GM18507 (cell line): ENCODE data around the gene ARF1.

ENCODE experiments used
- DNase-seq: peaks from one replicate; pipeline ENCODE4 v3.0.0; 2011; ENCODE audit warnings: low read depth; ENCODE audit not compliant: insufficient read length; ENCODE audit errors: extremely low spot score
- FAIRE-seq: peaks from 2 replicates; lab custom pipeline; 2011; peaks lifted over from hg19 to GRCh38; lab: Jason Lieb, UNC

Gene ARF1

GRCh38 chr1:228082918-228083870 lies 686 bp downstream of the ARF1 start:
- FAIRE-seq (peak; percentile 56), DNase-seq (no peak)

DNA sequence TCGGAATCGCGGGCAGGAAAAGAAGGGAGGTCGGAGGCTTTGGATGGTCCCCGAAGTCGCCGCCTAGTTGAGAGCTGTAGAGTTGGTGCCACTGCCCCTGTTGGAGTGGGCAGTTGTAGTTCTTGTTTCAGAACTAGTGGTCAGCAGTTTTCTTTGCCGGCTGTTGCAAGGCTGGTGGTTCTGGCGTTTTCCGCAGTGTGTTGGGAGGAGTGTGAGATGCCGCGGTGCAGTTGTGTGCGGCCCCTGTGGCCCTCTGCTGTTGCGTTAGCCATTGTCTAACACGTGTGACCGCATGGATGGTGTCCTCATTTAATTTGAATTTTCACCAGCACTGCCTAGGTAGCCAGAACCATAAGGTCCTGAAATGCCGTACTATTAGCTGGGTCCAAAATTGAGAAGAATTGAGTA lies 1.4 kb downstream of the ARF1 start:
- FAIRE-seq, result no peak
- no peak for DNase-seq

DNA sequence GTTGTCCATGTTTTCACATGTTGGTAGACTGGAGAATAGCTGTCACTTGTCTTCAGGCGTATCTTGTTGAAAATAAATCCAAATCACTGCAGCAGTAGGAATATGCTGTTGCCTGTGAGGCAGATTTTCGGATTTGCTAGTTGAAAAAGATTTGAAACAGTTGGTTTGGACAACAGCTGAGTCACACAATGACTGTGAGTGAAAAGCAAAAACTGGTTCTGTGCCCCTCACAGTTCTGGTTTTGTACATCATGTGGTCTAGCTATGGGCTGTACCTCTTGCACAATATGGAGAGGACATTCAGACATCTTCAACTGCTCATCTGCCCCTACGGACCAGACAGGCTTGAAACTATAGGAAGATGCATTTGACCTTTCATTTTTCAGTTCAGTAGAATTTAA lies 1.8 kb downstream of the ARF1 start:
- FAIRE-seq (no peak), DNase-seq (no peak)

DNA sequence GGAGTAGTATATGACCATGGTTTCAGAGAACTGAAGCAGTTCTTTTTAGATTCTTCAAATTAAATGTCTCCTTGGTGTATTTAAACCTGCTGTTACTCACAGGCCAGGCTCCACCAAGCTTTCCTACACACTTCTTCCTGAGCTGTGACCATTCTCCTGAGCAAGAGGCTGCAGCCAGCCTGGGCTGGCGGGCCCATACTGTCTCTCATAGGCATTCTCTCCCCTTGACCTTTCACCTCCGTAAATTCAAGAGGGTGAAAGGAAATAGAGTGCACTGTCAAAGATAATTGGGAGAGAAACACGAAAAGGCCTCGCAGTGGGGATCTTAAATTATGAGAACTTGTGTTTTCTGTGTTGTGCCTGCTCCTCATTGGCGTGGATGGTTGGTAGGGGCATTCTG lies 2.3 kb downstream of the ARF1 start:
- no peak for DNase-seq
- no peak for FAIRE-seq

GRCh38 chr1:228085287-228085951 lies 2.9 kb downstream of the ARF1 start:
- DNase-seq (no peak), FAIRE-seq (no peak)

GRCh38 chr1:228087771-228088251 lies 5.3 kb downstream of the ARF1 start:
- no peak for FAIRE-seq
- no peak for DNase-seq

DNA sequence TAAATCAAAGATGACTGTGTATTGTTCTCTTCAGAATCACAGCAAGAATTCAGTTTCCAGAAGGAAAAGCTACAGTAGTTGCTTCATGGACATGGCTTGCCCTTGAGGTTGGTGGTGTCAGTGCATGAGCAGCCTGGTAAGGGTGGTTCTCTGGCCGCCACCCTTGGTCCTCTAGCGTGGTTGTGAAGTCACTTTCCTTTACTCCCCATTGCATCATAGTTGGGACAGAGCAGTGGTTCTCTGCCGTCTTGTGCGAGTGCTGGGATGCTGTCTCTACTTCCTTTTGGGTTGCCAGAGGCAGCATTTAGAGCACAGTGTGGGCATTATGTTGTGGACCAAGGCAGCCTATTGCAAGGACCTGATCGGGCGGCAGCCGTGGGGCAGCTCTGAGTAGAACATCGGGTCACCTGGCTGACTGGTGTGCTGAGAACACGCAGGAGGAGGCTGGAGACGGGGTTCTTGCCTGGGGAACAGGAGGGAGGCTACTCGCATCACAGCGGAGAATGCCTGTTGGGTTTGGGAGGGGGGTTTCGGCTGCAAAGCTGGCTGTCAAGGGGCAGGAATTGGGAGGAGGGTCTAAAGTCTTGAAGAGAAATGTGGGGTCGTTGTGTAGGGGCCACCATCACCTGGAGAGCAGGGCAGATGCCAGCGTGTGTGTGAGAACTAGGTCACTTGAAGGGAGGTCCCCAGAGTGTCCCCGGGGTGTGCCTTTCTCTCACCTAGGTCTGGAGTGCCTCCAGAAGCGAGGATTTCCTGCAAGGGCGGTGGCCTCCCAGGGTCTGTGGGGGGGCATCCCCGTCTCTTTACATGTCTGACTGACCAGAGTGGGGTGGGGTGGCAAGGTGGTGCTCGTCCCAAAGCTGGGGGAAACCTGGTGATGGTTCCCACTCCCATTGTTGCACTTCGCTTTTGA lies 6.3 kb downstream of the ARF1 start:
- no peak for FAIRE-seq
- no peak for DNase-seq

GRCh38 chr1:228089519-228090380 lies 7.2 kb downstream of the ARF1 start:
- FAIRE-seq, result no peak
- DNase-seq, result no peak

DNA sequence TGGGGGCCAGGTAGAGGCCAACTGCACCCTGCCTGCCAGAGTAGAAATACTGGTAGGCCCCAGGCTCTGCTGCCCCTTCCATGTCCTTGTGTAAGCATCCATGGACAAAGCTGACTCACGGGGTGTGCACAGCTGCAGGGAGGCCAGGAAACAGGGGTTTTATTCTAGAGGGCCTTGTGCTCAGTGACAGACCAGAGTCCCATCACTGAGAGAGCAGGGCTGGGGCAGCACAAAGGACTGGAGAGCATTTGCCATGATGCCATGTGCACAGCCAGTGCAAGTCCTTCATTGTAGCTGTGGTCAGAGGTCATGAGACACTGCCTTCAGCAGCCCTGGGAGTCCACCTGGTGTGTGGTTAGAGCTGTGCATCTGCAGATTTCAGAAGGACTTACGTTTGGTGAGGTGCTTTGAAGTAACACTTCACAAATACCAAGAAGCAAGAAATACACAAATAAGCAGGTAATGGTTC lies 8.1 kb downstream of the ARF1 start:
- FAIRE-seq, result no peak

GRCh38 chr1:228091084-228091483 lies 8.6 kb downstream of the ARF1 start:
- FAIRE-seq (no peak), DNase-seq (no peak)

More for the DNA sequence above, 8.1 kb downstream of the ARF1 start:
- DNase-seq, result no peak

GRCh38 chr1:228092342-228093049 lies 10.0 kb downstream of the ARF1 start:
- DNase-seq (no peak), FAIRE-seq (no peak)

GRCh38 chr1:228093050-228093906 lies 10.8 kb downstream of the ARF1 start:
- DNase-seq, result no peak
- FAIRE-seq, result no peak

- DNase-seq, result no peak
- FAIRE-seq, result no peak
Measured at GRCh38 chr1:228094432-228095016, 12.0 kb downstream of the ARF1 start.

GRCh38 chr1:228095161-228095560 lies 12.7 kb downstream of the ARF1 start:
- DNase-seq (no peak), FAIRE-seq (no peak)

DNA sequence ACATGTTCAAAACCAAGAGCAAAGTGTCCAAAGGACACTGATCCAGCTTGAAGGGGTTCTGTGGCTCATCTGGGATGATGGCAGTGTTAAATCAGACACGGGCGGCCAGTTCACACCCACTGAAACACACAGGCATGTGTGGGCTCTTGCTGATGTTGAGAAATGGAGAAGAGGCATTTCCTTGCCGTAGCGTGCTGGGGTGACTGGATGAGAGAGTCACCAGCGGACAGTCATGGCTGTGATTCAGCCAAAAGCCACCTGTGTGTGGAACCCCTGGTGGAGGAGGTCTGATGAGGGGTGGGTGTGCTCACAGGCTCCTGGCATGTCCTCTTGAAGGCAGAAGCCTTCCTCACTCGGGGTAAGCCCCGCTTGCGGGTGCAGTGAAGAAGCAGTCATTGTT lies 13.4 kb downstream of the ARF1 start:
- no peak for DNase-seq
- FAIRE-seq, result no peak

GRCh38 chr1:228096416-228097332 lies 14.2 kb downstream of the ARF1 start:
- FAIRE-seq (no peak), DNase-seq (no peak)
